22Rv1 (cell line): ENCODE measurements around the gene ZYX.

ENCODE experiments used
- ZFX ChIP-seq: fragments of 450-650 bp; IDR thresholded peaks from 2 replicates; pipeline ENCODE4 v1.6.1; 2017; ENCODE audit warnings: antibody characterized with exemption, borderline replicate concordance
- TF ChIP-seq, protein P1 (sequence below): fragments of 450-650 bp; IDR thresholded peaks from 2 replicates; pipeline ENCODE4 v1.5.1; 2017; ENCODE audit warnings: mild to moderate bottlenecking

GRCh38 chr7:143422033-143422432 is 40.9 kb downstream of the ZYX start:
- TF ChIP-seq, protein P1, sequence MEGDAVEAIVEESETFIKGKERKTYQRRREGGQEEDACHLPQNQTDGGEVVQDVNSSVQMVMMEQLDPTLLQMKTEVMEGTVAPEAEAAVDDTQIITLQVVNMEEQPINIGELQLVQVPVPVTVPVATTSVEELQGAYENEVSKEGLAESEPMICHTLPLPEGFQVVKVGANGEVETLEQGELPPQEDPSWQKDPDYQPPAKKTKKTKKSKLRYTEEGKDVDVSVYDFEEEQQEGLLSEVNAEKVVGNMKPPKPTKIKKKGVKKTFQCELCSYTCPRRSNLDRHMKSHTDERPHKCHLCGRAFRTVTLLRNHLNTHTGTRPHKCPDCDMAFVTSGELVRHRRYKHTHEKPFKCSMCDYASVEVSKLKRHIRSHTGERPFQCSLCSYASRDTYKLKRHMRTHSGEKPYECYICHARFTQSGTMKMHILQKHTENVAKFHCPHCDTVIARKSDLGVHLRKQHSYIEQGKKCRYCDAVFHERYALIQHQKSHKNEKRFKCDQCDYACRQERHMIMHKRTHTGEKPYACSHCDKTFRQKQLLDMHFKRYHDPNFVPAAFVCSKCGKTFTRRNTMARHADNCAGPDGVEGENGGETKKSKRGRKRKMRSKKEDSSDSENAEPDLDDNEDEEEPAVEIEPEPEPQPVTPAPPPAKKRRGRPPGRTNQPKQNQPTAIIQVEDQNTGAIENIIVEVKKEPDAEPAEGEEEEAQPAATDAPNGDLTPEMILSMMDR, result no peak
- TF ChIP-seq ZFX, result no peak
